SK-N-MC (cell line): ENCODE data around the gene NDUFS3.

Source experiments
- DNase-seq: peaks from one replicate; pipeline ENCODE4 v3.0.0-alpha.2; 2011; ENCODE audit warnings: low read depth, low spot score
- H3K27ac ChIP-seq: fragments of 200-600 bp; sonication (generic); 2 replicates; pipeline ENCODE4 v1.5.1; 2016; ENCODE audit warnings: mixed run types
- H3K36me3 ChIP-seq: fragments of 200-600 bp; sonication (generic); 2 replicates; pipeline ENCODE4 v1.6.1; 2017; ENCODE audit warnings: antibody characterized with exemption, low read length, mixed read lengths; ENCODE audit not compliant: insufficient read depth
- H3K4me3 ChIP-seq: fragments of 200-600 bp; sonication (generic); 2 replicates; pipeline ENCODE4 v1.5.1; 2016
- H3K9ac ChIP-seq: fragments of 200-600 bp; sonication (generic); 2 replicates; pipeline ENCODE4 v1.8.0; 2017; ENCODE audit warnings: mixed run types, mixed read lengths; ENCODE audit not compliant: insufficient read length
- H3K9me3 ChIP-seq: fragments of 200-600 bp; sonication (generic); 2 replicates; pipeline ENCODE4 v1.6.1; 2017; ENCODE audit warnings: low read depth, mild to moderate bottlenecking, antibody characterized with exemption, low read length, moderate library complexity, mixed read lengths
- EZH2 ChIP-seq: fragments of 200-600 bp; sonication (generic); IDR thresholded peaks from one replicate; pipeline ENCODE4 v1.6.1; 2017; ENCODE audit warnings: antibody characterized with exemption
- FOXP2 ChIP-seq: optimal IDR thresholded peaks from 2 replicates; pipeline ENCODE3; 2011; ENCODE audit warnings: mild to moderate bottlenecking, moderate library complexity; ENCODE audit not compliant: insufficient read depth; ENCODE audit errors: extremely low read length, control extremely low read depth
- POLR2AphosphoS5 ChIP-seq: IDR thresholded peaks from 2 replicates; pipeline ENCODE4 v1.6.1; 2012; ENCODE audit warnings: mild to moderate bottlenecking, low read depth, low read length, borderline replicate concordance

NDUFS3 gene

DNA sequence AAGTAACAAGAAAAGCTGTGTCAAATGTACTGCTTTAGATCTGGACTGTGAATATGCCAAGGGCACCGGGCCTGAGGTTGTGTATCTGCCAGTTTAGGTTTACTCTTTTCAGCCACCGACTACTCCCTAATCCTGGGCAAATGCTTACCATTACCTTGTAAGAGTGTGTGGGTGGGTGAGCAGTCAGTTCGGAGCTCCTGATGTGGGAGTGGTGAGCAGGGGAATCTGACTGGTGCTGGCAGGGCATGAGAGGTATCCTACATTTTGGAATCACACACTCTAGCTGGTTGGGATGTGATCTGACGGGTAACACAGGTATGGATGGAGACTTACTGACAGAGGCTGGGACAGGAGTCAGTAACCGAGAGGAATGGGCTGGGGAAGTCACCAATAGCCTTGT lies 5.0 kb downstream of the NDUFS3 start:
- Histone ChIP-seq H3K27ac (no peak overlapping the region), H3K36me3 (peaks cover 46% of the 10 kb centered on the region), H3K9ac (no peak overlapping the region), H3K4me3 (no peak overlapping the region), H3K9me3 (no peaks in the 10 kb centered on the region)
- no peak for DNase-seq
- TF ChIP-seq FOXP2 = no peak
- no peak for TF ChIP-seq EZH2
- no peak for TF ChIP-seq POLR2AphosphoS5

GRCh38 chr11:47586098-47586855 lies 7.4 kb downstream of the NDUFS3 start, which contains the start of gene FAM180B:
Gene FAM180B, plus strand, starts transcription at chr11:47586678. Its CDS starts 91 bp downstream, at chr11:47586769.
- Histone ChIP-seq H3K27ac (no peak within 1 kb of the TSS), H3K9ac (no peak within 1 kb of the TSS), H3K9me3 (no peaks in the 10 kb centered on the region), H3K4me3 (no peak within 1 kb of the TSS), H3K36me3 (peaks cover 34% of the 10 kb centered on the region)
- DNase-seq = no peak
- no peak for TF ChIP-seq POLR2AphosphoS5
- no peak for TF ChIP-seq FOXP2
- TF ChIP-seq EZH2 = no peak

DNA sequence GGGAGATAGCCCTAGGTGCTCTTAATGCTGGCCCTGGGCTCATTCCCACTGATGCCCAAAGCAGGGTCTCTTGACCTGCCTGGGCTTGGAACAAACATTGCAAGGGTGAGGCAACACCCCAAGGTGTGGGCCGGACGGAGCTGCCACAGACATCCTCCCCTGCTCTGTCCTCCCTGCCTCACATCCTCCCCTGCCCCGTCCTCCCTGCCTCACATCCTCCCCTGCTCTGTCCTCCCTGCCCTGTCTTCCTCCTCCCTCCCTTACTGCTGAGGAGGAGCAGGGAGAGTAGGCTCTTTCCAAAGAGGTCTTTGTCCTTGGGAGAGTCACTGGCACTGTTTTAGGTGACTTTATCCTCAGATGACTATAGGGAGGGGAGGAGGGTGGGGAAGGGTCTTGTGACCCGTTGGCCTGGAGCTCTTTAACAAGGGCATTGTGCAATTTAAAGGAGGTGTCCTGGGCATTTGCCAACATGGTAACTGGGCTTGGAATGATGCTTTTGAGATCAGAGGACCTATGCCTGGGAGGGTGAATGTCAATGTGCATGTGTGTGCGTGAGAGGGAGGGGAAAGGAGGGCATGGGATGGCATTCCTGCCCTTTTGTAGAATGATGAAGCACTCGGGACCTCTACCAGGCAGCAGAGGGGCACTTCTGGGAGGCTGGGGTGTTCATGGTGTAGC lies 8.3 kb downstream of the NDUFS3 start:
- H3K27ac ChIP-seq = no peak overlapping the region
- DNase-seq = no peak
- TF ChIP-seq FOXP2 (no peak), EZH2 (no peak), POLR2AphosphoS5 (no peak)
- no peak overlapping the region for H3K4me3 ChIP-seq
- H3K9ac ChIP-seq = no peak overlapping the region
- H3K9me3 ChIP-seq = no peaks in the 10 kb centered on the region
- peaks cover 25% of the 10 kb centered on the region for H3K36me3 ChIP-seq

DNA sequence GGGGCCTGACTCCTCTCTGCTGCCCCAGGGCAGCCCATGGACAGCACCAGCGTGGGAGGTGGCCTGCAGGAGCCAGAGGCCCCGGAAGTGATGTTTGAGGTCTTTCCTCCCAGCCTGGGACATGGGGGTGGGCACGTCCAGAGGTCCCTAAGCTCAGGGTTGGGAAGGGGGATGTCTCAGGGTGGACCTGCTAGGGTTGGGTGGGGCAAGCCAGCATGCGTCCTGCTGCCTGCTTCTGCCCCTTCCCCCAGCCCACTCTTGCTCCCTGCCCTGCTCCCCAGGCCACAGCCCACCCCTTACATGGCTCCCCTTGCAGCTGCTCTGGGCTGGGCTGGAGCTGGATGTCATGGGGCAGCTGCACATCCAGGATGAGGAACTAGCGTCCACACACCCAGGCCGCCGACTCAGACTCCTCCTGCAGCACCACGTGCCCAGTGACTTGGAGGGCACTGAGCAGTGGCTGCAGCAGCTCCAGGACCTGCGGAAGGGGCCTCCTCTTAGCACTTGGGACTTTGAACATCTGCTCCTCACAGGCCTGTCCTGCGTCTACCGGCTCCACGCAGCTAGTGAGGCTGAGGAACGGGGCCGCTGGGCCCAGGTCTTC lies 9.0 kb downstream of the NDUFS3 start:
- H3K9ac ChIP-seq = no peak overlapping the region
- no peak overlapping the region for H3K4me3 ChIP-seq
- TF ChIP-seq POLR2AphosphoS5 (no peak), FOXP2 (no peak), EZH2 (no peak)
- no peak for DNase-seq
- no peaks in the 10 kb centered on the region for H3K9me3 ChIP-seq
- no peak overlapping the region for H3K27ac ChIP-seq
- peaks cover 19% of the 10 kb centered on the region for H3K36me3 ChIP-seq

DNA sequence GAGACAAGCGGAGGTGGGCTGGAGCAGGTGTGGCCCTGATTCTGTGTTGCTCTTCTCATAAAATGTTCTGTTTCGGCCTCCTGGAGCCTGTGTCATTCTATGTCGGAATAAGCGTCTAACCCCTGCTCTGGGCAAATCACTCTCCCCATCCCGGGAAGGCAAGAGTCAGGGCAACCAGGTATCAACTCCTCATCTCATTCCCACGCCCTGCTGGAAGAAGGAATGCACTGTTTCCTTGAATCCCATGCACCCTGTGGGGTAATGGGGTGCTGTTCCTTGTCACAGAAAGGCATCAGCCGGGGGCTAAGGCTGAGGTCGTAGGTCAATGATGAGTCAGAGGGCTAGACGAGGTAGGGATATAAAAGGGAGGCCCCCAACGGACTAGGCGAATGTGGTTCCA lies 10.2 kb downstream of the NDUFS3 start:
- H3K9me3 ChIP-seq = no peaks in the 10 kb centered on the region
- no peak for DNase-seq
- peaks cover 6% of the 10 kb centered on the region for H3K36me3 ChIP-seq
- no peak overlapping the region for H3K4me3 ChIP-seq
- TF ChIP-seq FOXP2 (no peak), EZH2 (no peak), POLR2AphosphoS5 (no peak)
- no peak overlapping the region for H3K9ac ChIP-seq
- H3K27ac ChIP-seq = no peak overlapping the region

- H3K36me3 ChIP-seq = peaks cover 1% of the 10 kb centered on the region; the same call in 1 of the 2 replicates
- DNase-seq = no peak
- no peak overlapping the region for H3K27ac ChIP-seq
- no peak overlapping the region for H3K4me3 ChIP-seq
- TF ChIP-seq FOXP2 (no peak), POLR2AphosphoS5 (no peak), EZH2 (no peak)
- no peak overlapping the region for H3K9ac ChIP-seq
- no peaks in the 10 kb centered on the region for H3K9me3 ChIP-seq
Measured at GRCh38 chr11:47589584-47589976, 10.7 kb downstream of the NDUFS3 start.

DNA sequence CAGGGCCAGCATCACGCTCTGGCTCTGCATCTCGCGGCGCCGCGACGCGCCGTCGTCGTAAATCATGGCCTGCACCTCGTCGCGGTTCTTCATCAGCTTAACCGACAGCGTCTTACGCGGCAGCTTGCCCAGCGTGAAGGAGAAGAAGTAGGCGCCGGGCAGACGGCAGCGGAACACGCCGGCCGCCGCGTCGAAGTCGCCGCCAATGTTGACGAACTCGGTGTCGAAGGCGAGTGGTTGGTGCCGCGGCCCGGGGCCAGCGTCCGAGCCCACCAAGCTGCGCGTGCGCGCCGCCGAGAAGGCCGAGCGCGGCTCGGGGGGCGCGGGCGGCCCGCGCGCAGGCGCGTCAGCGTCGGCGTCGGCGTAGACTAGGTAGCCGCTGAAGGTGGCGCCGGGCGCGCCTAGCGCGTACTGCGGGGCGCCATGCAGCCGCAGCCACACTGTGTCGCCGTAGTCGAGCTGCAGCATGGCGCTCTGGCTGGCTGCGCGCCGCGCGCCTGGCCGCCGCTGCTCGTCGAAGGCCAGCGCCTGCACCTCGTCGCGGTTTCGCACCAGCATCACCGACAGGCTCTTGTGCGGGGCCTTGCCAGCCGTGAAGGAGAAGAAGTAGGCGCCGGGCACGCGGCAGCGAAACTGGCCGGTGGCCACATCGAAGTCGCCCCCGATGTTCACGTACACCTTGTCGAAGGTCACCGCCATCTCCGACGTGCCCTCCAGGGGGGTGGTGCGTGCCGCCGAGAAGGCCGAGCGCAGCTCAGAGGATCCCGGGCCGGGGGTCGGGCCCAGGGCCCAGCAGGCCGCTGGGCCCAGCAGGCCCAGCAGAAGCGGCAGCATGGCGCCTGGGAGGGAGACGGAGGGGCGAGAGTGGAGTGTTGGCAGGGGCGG lies 11.3 kb downstream of the NDUFS3 start:
- Histone ChIP-seq H3K9me3 (no peaks in the 10 kb centered on the region), H3K36me3 (no peaks in the 10 kb centered on the region; the same call in 1 of the 2 replicates), H3K9ac (no peak overlapping the region), H3K27ac (no peak overlapping the region), H3K4me3 (no peak overlapping the region)
- TF ChIP-seq POLR2AphosphoS5 (no peak), FOXP2 (no peak), EZH2 (no peak)
- DNase-seq = no peak

- H3K9me3 ChIP-seq = no peaks in the 10 kb centered on the region
- H3K9ac ChIP-seq = no peak overlapping the region
- no peak for DNase-seq
- TF ChIP-seq EZH2 = no peak
- TF ChIP-seq POLR2AphosphoS5 = no peak
- TF ChIP-seq FOXP2 = no peak
- H3K36me3 ChIP-seq = no peaks in the 10 kb centered on the region
- H3K27ac ChIP-seq = no peak overlapping the region
- no peak overlapping the region for H3K4me3 ChIP-seq
Measured at GRCh38 chr11:47591764-47592163, 12.9 kb downstream of the NDUFS3 start.
